IgD-negative memory B cell (primary cell): ENCODE results near the gene FCER2. TPM values are rescaled to one million over a fixed set of nuclear protein-coding genes. Genes with fewer than 3 reads are reported as not detected.
"Not testable (repeated sequence)": the region's sequence is repeated elsewhere in the genome, so short reads cannot be mapped to it uniquely, and the experiment has no call there.

ENCODE experiments used
- H3K27ac Mint-ChIP-seq, 3 donors: one replicate each; pipeline ENCODE4 v1.8.0; 2020 to 2022; ENCODE audit warnings: mild to moderate bottlenecking in 3 of 3, mixed read lengths in 3 of 3, moderate library complexity in 1 of 3
- H3K27me3 Mint-ChIP-seq: one replicate; pipeline ENCODE4 v1.8.0; 2021; ENCODE audit warnings: mixed read lengths
- H3K36me3 Mint-ChIP-seq: one replicate; pipeline ENCODE4 v1.8.0; 2020; ENCODE audit warnings: mild to moderate bottlenecking, mixed read lengths
- H3K4me1 Mint-ChIP-seq, 3 donors: one replicate each; pipeline ENCODE4 v1.8.0; 2020 to 2022; ENCODE audit warnings: mixed read lengths in 3 of 3, mild to moderate bottlenecking in 1 of 3
- H3K4me3 Mint-ChIP-seq, 4 donors: one replicate each; pipeline ENCODE4 v1.8.0; 2020 to 2022; ENCODE audit warnings: mild to moderate bottlenecking in 4 of 4, mixed read lengths in 4 of 4, moderate library complexity in 3 of 4
- H3K9me3 Mint-ChIP-seq, 3 donors: one replicate each; pipeline ENCODE4 v1.8.0; 2020 to 2021; ENCODE audit warnings: mixed read lengths in 3 of 3, mild to moderate bottlenecking in 1 of 3
- polyA plus RNA-seq: library from polyadenylated mRNA; unstranded; fragments of 300-500 nt; fragmentation: Illumina TruSeq; gene quantifications from one replicate; pipeline ENCODE4 v1.2.3, GENCODE V29; 2021

Gene FCER2
- polyA plus RNA-seq = 197 TPM

GRCh38 chr19:7701654-7702457 is at the start of gene FCER2:
FCER2 (minus strand) TSS chr19:7702131; CDS start chr19:7699760, 2,371 bp downstream.
- Mint-ChIP-seq H3K36me3 (no peaks in the 10 kb centered on the region), H3K27me3 (peaks cover 4% of the 10 kb centered on the region), H3K9me3 (no peaks in the 10 kb centered on the region), H3K27ac (peak within 1 kb of the TSS; percentile 98 to 100 (median 99)), H3K4me1 (peaks cover 44 to 64% (median 64%) of the 10 kb centered on the region in 3 donors), H3K4me3 (peak within 1 kb of the TSS; percentile 82 to 97 (median 92))

- Mint-ChIP-seq H3K9me3 (peaks cover 4 to 28% (median 23%) of the 10 kb centered on the region in 3 donors), H3K27me3 (peaks cover 11% of the 10 kb centered on the region), H3K36me3 (peaks cover 4% of the 10 kb centered on the region), H3K27ac (peak overlapping the region; percentile 14 to 96 (median 28)), H3K4me3 (peak overlapping the region in 3 of 4 donors; percentile 0 to 76 (median 75)), H3K4me1 (peaks cover 20 to 24% (median 20%) of the 10 kb centered on the region in 3 donors)
Measured at GRCh38 chr19:7751157-7751783, 49.3 kb upstream of the FCER2 start.

GRCh38 chr19:7748756-7749155 is 46.8 kb upstream of the FCER2 start:
- peak overlapping the region in 1 of 3 donors; percentile 8 for H3K27ac Mint-ChIP-seq
- H3K9me3 Mint-ChIP-seq = peaks cover 0 to 16% (median 11%) of the 10 kb centered on the region in 3 donors
- H3K27me3 Mint-ChIP-seq = peaks cover 12% of the 10 kb centered on the region
- peaks cover 4% of the 10 kb centered on the region for H3K36me3 Mint-ChIP-seq
- peaks cover 20 to 31% (median 29%) of the 10 kb centered on the region in 3 donors for H3K4me1 Mint-ChIP-seq
- H3K4me3 Mint-ChIP-seq = no peak overlapping the region

GRCh38 chr19:7748171-7748570 is 46.2 kb upstream of the FCER2 start:
- peak overlapping the region in 2 of 4 donors; percentile 25 to 78 for H3K4me3 Mint-ChIP-seq
- peaks cover 24 to 29% (median 29%) of the 10 kb centered on the region in 3 donors for H3K4me1 Mint-ChIP-seq
- peaks cover 12% of the 10 kb centered on the region for H3K27me3 Mint-ChIP-seq
- H3K9me3 Mint-ChIP-seq = peaks cover 1 to 16% (median 6%) of the 10 kb centered on the region in 3 donors
- H3K36me3 Mint-ChIP-seq = peaks cover 4% of the 10 kb centered on the region
- H3K27ac Mint-ChIP-seq = peak overlapping the region in 1 of 3 donors; percentile 31

GRCh38 chr19:7746903-7747884 is 45.3 kb upstream of the FCER2 start, which contains the start of gene CD209:
CD209 (minus strand) TSS chr19:7747534; CDS start chr19:7747511, 23 bp downstream.
- peak within 1 kb of the TSS in 2 of 4 donors; percentile 25 to 78 for H3K4me3 Mint-ChIP-seq
- H3K27me3 Mint-ChIP-seq = peaks cover 9% of the 10 kb centered on the region
- H3K36me3 Mint-ChIP-seq = peaks cover 3% of the 10 kb centered on the region
- H3K4me1 Mint-ChIP-seq = peaks cover 26 to 31% (median 28%) of the 10 kb centered on the region in 3 donors
- H3K9me3 Mint-ChIP-seq = peaks cover 1 to 16% (median 3%) of the 10 kb centered on the region in 3 donors
- peak within 1 kb of the TSS in 2 of 3 donors; percentile 31 to 40 for H3K27ac Mint-ChIP-seq

GRCh38 chr19:7746306-7746705 is 44.4 kb upstream of the FCER2 start:
- not testable (repeated sequence) for H3K27me3 Mint-ChIP-seq, H3K4me3 Mint-ChIP-seq, H3K36me3 Mint-ChIP-seq, H3K27ac Mint-ChIP-seq
- Mint-ChIP-seq H3K4me1 (peaks cover 27 to 32% (median 27%) of the 10 kb centered on the region in 3 donors), H3K9me3 (peaks cover 1 to 14% (median 1%) of the 10 kb centered on the region in 3 donors)

- Mint-ChIP-seq H3K27me3 (peaks cover 12% of the 10 kb centered on the region), H3K36me3 (peaks cover 4% of the 10 kb centered on the region), H3K4me3 (peak overlapping the region in 1 of 4 donors; percentile 17), H3K4me1 (peaks cover 18 to 24% (median 24%) of the 10 kb centered on the region in 3 donors), H3K27ac (no peak overlapping the region), H3K9me3 (peaks cover 0 to 4% (median 1%) of the 10 kb centered on the region in 3 donors)
Measured at GRCh38 chr19:7744871-7745650, 43.1 kb upstream of the FCER2 start.

GRCh38 chr19:7744199-7744786 is 42.4 kb upstream of the FCER2 start:
- H3K27ac Mint-ChIP-seq = no peak overlapping the region
- peaks cover 0 to 4% (median 1%) of the 10 kb centered on the region in 3 donors for H3K9me3 Mint-ChIP-seq

GRCh38 chr19:7743425-7743841 is 41.5 kb upstream of the FCER2 start:
- peaks cover 0 to 4% (median 1%) of the 10 kb centered on the region in 3 donors for H3K9me3 Mint-ChIP-seq
- H3K27me3 Mint-ChIP-seq = peaks cover 10% of the 10 kb centered on the region
- peak overlapping the region in 2 of 4 donors; percentile 4 to 43 for H3K4me3 Mint-ChIP-seq
- H3K36me3 Mint-ChIP-seq = peaks cover 4% of the 10 kb centered on the region
- no peak overlapping the region for H3K27ac Mint-ChIP-seq
- peaks cover 18 to 26% (median 23%) of the 10 kb centered on the region in 3 donors for H3K4me1 Mint-ChIP-seq

More at GRCh38 chr19:7744199-7744786, 42.4 kb upstream of the FCER2 start:
- H3K4me1 Mint-ChIP-seq = peaks cover 18 to 24% (median 23%) of the 10 kb centered on the region in 3 donors
- H3K36me3 Mint-ChIP-seq = peaks cover 4% of the 10 kb centered on the region
- peaks cover 12% of the 10 kb centered on the region for H3K27me3 Mint-ChIP-seq
- H3K4me3 Mint-ChIP-seq = no peak overlapping the region

GRCh38 chr19:7742991-7743390 is 41.1 kb upstream of the FCER2 start:
- Mint-ChIP-seq H3K4me1 (peaks cover 18 to 26% (median 20%) of the 10 kb centered on the region in 3 donors), H3K4me3 (peak overlapping the region in 2 of 4 donors; percentile 7 to 17), H3K27ac (peak overlapping the region in 1 of 3 donors; percentile 8), H3K27me3 (peaks cover 10% of the 10 kb centered on the region), H3K9me3 (peaks cover 0 to 1% (median under 1%) of the 10 kb centered on the region in 3 donors), H3K36me3 (peaks cover 3% of the 10 kb centered on the region)

GRCh38 chr19:7742575-7742974 is 40.6 kb upstream of the FCER2 start:
- H3K9me3 Mint-ChIP-seq = peaks cover 0 to 1% (median 0%) of the 10 kb centered on the region in 3 donors
- peak overlapping the region in 1 of 4 donors; percentile 7 for H3K4me3 Mint-ChIP-seq
- H3K27ac Mint-ChIP-seq = peak overlapping the region in 1 of 3 donors; percentile 8
- H3K4me1 Mint-ChIP-seq = peaks cover 18 to 24% (median 19%) of the 10 kb centered on the region in 3 donors
- peaks cover 2% of the 10 kb centered on the region for H3K36me3 Mint-ChIP-seq
- peaks cover 8% of the 10 kb centered on the region for H3K27me3 Mint-ChIP-seq

- H3K36me3 Mint-ChIP-seq = peaks cover 2% of the 10 kb centered on the region
- peaks cover 10% of the 10 kb centered on the region for H3K27me3 Mint-ChIP-seq
- H3K27ac Mint-ChIP-seq = no peak overlapping the region
- peak overlapping the region in 1 of 4 donors; percentile 26 for H3K4me3 Mint-ChIP-seq
- peaks cover 0 to 1% (median 0%) of the 10 kb centered on the region in 3 donors for H3K9me3 Mint-ChIP-seq
- H3K4me1 Mint-ChIP-seq = peaks cover 16 to 24% (median 19%) of the 10 kb centered on the region in 3 donors
Measured at GRCh38 chr19:7740682-7741054, 38.7 kb upstream of the FCER2 start.
